K562 (cell line): ENCODE results near the gene SERPIND1. TPM values are rescaled to one million over a fixed set of nuclear protein-coding genes. Genes with fewer than 3 reads are reported as not detected.

Experiments
- ARID2 ChIP-seq: fragments of 450-650 bp; IDR thresholded peaks from 2 replicates; pipeline ENCODE4 v1.6.1; 2017; ENCODE audit warnings: antibody characterized with exemption, mild to moderate bottlenecking
- ELF2 ChIP-seq: fragments of 250-450 bp; sonication (Bioruptor Pico); IDR thresholded peaks from 2 replicates; pipeline ENCODE4 v1.5.0; 2021; ENCODE audit warnings: mild to moderate bottlenecking
- ELF4 ChIP-seq: fragments of 450-650 bp; formaldehyde crosslinking; IDR thresholded peaks from 2 replicates; pipeline ENCODE4 v1.4.0; 2022; ENCODE audit warnings: missing genetic modification characterization
- ELK1 ChIP-seq: sonication (generic); formaldehyde crosslinking; IDR thresholded peaks from 2 replicates; pipeline ENCODE4 v1.8.1; 2022; ENCODE audit warnings: missing genetic modification reagents
- FOXA3 ChIP-seq, 2 experiments: fragments of 450-650 bp in 1 of 2; sonication (generic) in 1 of 2; formaldehyde crosslinking; IDR thresholded peaks in 1 of 2; conservative IDR thresholded peaks in 1 of 2; 2 replicates each; pipeline versions ENCODE4 v1.4.0 to v1.8.0; 2020 to 2022; ENCODE audit warnings: mild to moderate bottlenecking in 2 of 2, missing genetic modification reagents in 1 of 2
- IRF2 ChIP-seq: sonication (generic); formaldehyde crosslinking; IDR thresholded peaks from 2 replicates; pipeline ENCODE4 v1.8.1; 2022; ENCODE audit warnings: mild to moderate bottlenecking, missing genetic modification reagents
- JUN ChIP-seq, 2 experiments: sonication (generic) in 1 of 2; formaldehyde crosslinking in 1 of 2; IDR thresholded peaks; 2 replicates each; pipeline versions ENCODE4 v1.6.1 to v1.8.0; 2012 to 2022; ENCODE audit warnings: borderline replicate concordance in 2 of 2, mild to moderate bottlenecking in 2 of 2, improper control_type of control experiment in 1 of 2, low read depth in 1 of 2, low read length in 1 of 2, missing genetic modification reagents in 1 of 2
- MTA1 ChIP-seq: fragments of 450-650 bp; IDR thresholded peaks from 2 replicates; pipeline ENCODE4 v1.6.1; 2017; ENCODE audit warnings: borderline replicate concordance
- NRF1 ChIP-seq, 2 experiments: fragments of 450-650 bp; IDR thresholded peaks in 1 of 2; conservative IDR thresholded peaks in 1 of 2; 2 replicates each; pipeline ENCODE4 v1.6.1; 2014; ENCODE audit warnings: mild to moderate bottlenecking in 2 of 2
- PPARD ChIP-seq: fragments of 250-450 bp; sonication (Bioruptor Pico); IDR thresholded peaks from 2 replicates; pipeline ENCODE4 v1.8.0; 2022; ENCODE audit warnings: inconsistent platforms, mild to moderate bottlenecking, moderate library complexity
- SETDB1 ChIP-seq: IDR thresholded peaks from one replicate; pipeline ENCODE4 v1.6.1; 2012; ENCODE audit warnings: low read length, control low read depth, inconsistent platforms
- SIX5 ChIP-seq, 2 experiments: IDR thresholded peaks; 2 replicates each; pipeline ENCODE4 v1.6.1; 2011; ENCODE audit warnings: low read length in 2 of 2, borderline replicate concordance in 1 of 2, low read depth in 1 of 2, mild to moderate bottlenecking in 1 of 2, moderate library complexity in 1 of 2; ENCODE audit not compliant: insufficient read depth in 1 of 2
- SOX6 ChIP-seq: fragments of 450-650 bp; IDR thresholded peaks from 2 replicates; pipeline ENCODE4 v1.6.1; 2014; ENCODE audit warnings: mild to moderate bottlenecking
- STAT6 ChIP-seq: sonication (generic); formaldehyde crosslinking; IDR thresholded peaks from 2 replicates; pipeline ENCODE4 v1.8.1; 2023; ENCODE audit warnings: mild to moderate bottlenecking, missing genetic modification reagents
- WHSC1 ChIP-seq: IDR thresholded peaks from one replicate; pipeline ENCODE4 v1.6.1; 2012; ENCODE audit warnings: low read length, control low read depth, inconsistent platforms
- ZNF143 ChIP-seq: sonication (generic); formaldehyde crosslinking; IDR thresholded peaks from 2 replicates; pipeline ENCODE4 v1.9.0; 2022; ENCODE audit warnings: mild to moderate bottlenecking, missing genetic modification reagents
- ZNF780A ChIP-seq: fragments of 250-450 bp; sonication (Bioruptor Pico); IDR thresholded peaks from 2 replicates; pipeline ENCODE4 v1.5.0; 2021; ENCODE audit warnings: mild to moderate bottlenecking
- ZNF785 ChIP-seq: fragments of 250-450 bp; sonication (Bioruptor Pico); IDR thresholded peaks from 2 replicates; pipeline ENCODE4 v1.4.0; 2020; ENCODE audit warnings: mild to moderate bottlenecking
- polyA plus RNA-seq, 8 experiments: library from polyadenylated mRNA; depleted of rRNA in 4 of 8; stranded (reverse) in 5 of 8; unstranded in 3 of 8; fragments of >200 nt; fragmentation: Nextera tagmentation in 2 of 8; fragmentation: Illumina TruSeq in 1 of 8; extraction: Ambion mirVana in 2 of 8; extraction: Trizol in 1 of 8; gene quantifications; 2 replicates each; pipeline versions ENCODE4 v1.2.1 to v1.2.3, GENCODE V29; 2011 to 2014; ENCODE audit warnings: inconsistent platforms in 1 of 8, missing spikeins in 1 of 8
- total RNA-seq, 7 experiments: library from RNA; depleted of rRNA in 6 of 7; stranded (reverse); fragments of >200 nt in 6 of 7; fragmentation: Illumina TruSeq in 2 of 7; extraction: Trizol in 2 of 7; gene quantifications; 2 replicates each; pipeline versions ENCODE4 v1.2.1 to v1.2.3, GENCODE V29; 2011 to 2021; ENCODE audit warnings: low replicate concordance in 1 of 7
- TF ChIP-seq, protein P1 (sequence below): sonication (generic); formaldehyde crosslinking; IDR thresholded peaks from 2 replicates; pipeline ENCODE4 v1.8.0; 2022; ENCODE audit warnings: mild to moderate bottlenecking, missing genetic modification reagents
- TF ChIP-seq, protein P2 (sequence below): sonication (generic); formaldehyde crosslinking; IDR thresholded peaks from 2 replicates; pipeline ENCODE4 v1.9.0; 2022; ENCODE audit warnings: mild to moderate bottlenecking, missing genetic modification reagents

The SERPIND1 gene
- total and polyA plus RNA-seq, 9 of the 15 experiments (the other 6 are each of a cell fraction or from before 2014, with no cell fraction given): 0.04 to 0.11 (median 0.09) TPM; not detected in 6

DNA sequence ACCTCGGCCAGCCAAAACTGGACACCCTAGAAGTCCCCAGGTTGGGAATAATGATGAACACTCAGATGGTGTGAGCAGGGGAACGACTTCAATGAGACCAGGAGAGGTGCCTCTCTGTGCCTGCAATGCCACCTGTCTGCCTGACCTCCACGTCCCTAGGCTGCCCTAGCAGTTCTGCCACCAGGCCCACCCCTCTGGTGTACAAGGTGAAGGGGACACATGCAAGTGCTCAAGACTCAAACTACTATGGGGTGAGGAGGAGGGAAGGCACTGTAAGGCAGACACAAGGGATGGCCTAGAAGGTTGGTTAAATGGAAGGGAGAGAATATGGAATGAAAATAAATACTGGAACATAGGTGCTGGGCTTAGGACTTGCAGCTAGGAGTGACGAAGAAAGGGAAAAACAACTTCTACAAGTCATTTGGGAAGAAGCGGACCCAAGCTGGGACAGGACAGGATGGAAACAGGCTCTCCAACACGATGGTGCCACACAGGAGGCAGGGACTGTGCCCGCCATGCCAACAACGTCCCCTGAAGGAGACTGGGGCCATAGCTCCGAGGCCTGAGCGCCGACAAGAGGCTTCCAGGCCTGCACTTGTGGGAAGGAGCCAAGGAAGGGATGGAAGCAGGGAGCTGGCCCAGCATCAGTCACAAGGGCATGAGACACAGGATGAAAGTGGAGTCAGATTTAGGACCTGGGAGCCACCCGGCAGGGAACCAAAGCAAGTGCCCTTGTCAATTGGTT, 18.5 kb downstream of the SERPIND1 start (continued):
- TF ChIP-seq SIX5 (IDR thresholded peaks at IDR 0.05; ENCODE audit: borderline replicate concordance in 1 of 2, insufficient read depth in 1 of 2, low read depth in 1 of 2, low read length in 2 of 2) (peak in 1 of 2 experiments; percentile 31; a peak in 1 of 4 replicates), NRF1 (conservative IDR thresholded peaks at IDR 0.05 in 1 of 2, IDR thresholded peaks at IDR 0.05 in 1 of 2) (no peak), JUN (IDR thresholded peaks at IDR 0.05; ENCODE audit: borderline replicate concordance, low read depth, low read length) (no peak), JUN (CRISPR knock-in tag; IDR thresholded peaks at IDR 0.05; ENCODE audit: borderline replicate concordance) (peak; percentile 95; the same call in 1 of the 2 replicates), MTA1 (no peak), ELF2 (0 out of 2 replicates have a peak, but pooled peaks have one; percentile 29), WHSC1 (peak; percentile 35), FOXA3 (CRISPR knock-in tag; conservative IDR thresholded peaks at IDR 0.05 in 1 of 2, IDR thresholded peaks at IDR 0.05 in 1 of 2) (peak in 1 of 2 experiments; percentile 83; a peak in 1 of 4 replicates), ZNF785 (CRISPR knock-in tag) (no peak), ZNF143 (CRISPR knock-in tag) (peak; percentile 60; the same call in 1 of the 2 replicates), PPARD (peak; percentile 51; the same call in 1 of the 2 replicates), SETDB1 (peak; percentile 62), SOX6 (no peak), ARID2 (no peak), ZNF780A (0 out of 2 replicates have a peak, but pooled peaks have one; percentile 16), IRF2 (CRISPR knock-in tag) (peak; percentile 76; the same call in 1 of the 2 replicates), STAT6 (CRISPR knock-in tag) (peak; percentile 44; the same call in 1 of the 2 replicates), ELK1 (peak; percentile 86; the same call in 1 of the 2 replicates), ELF4 (CRISPR knock-in tag) (peak; percentile 17; the same call in 1 of the 2 replicates)
- TF ChIP-seq, protein P1, sequence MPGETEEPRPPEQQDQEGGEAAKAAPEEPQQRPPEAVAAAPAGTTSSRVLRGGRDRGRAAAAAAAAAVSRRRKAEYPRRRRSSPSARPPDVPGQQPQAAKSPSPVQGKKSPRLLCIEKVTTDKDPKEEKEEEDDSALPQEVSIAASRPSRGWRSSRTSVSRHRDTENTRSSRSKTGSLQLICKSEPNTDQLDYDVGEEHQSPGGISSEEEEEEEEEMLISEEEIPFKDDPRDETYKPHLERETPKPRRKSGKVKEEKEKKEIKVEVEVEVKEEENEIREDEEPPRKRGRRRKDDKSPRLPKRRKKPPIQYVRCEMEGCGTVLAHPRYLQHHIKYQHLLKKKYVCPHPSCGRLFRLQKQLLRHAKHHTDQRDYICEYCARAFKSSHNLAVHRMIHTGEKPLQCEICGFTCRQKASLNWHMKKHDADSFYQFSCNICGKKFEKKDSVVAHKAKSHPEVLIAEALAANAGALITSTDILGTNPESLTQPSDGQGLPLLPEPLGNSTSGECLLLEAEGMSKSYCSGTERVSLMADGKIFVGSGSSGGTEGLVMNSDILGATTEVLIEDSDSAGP (CRISPR knock-in tag): peak; percentile 43; the same call in 1 of the 2 replicates
- TF ChIP-seq, protein P2, sequence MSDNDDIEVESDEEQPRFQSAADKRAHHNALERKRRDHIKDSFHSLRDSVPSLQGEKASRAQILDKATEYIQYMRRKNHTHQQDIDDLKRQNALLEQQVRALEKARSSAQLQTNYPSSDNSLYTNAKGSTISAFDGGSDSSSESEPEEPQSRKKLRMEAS (CRISPR knock-in tag): peak; percentile 43; the same call in 1 of the 2 replicates
